Measurements from ENCODE around the gene DMRT1. TPM values are rescaled to one million over a fixed set of nuclear protein-coding genes. Genes with fewer than 3 reads are reported as not detected.
"Not testable (repeated sequence)": the region's sequence is repeated elsewhere in the genome, so short reads cannot be mapped to it uniquely, and the experiment has no call there.

DMRT1 gene
- total RNA-seq, 1 experiment from 2014 or later: not detected

GRCh38 chr9:995781-996180, 154.3 kb downstream of the DMRT1 start:
- Histone ChIP-seq H3K36me3 (ENCODE audit: control insufficient read depth, insufficient read depth, low read length) (no peaks in the 10 kb centered on the region), H3K27me3 (ENCODE audit: control insufficient read depth, insufficient read depth, low read length) (no peaks in the 10 kb centered on the region), H3K27ac (ENCODE audit: low read length) (no peak overlapping the region), H3K4me3 (ENCODE audit: low read depth in 2 of 2, low read length in 2 of 2) (no peak overlapping the region), H3K9me3 (ENCODE audit: control insufficient read depth, insufficient read depth, low read depth, low read length) (no peaks in the 10 kb centered on the region), H3K4me1 (ENCODE audit: control insufficient read depth, insufficient read depth, low read length) (no peaks in the 10 kb centered on the region)
- TF ChIP-seq TCF7L2 (IDR thresholded peaks at IDR 0.05; ENCODE audit: low read depth, low read length): no peak
- TF ChIP-seq SIN3A (IDR thresholded peaks at IDR 0.05; ENCODE audit: borderline replicate concordance, insufficient read depth, low read depth, low read length): no peak
- TF ChIP-seq CTCF (IDR thresholded peaks at IDR 0.05): no peak
- no peak for TF ChIP-seq POLR2AphosphoS5 (IDR thresholded peaks at IDR 0.05; ENCODE audit: low read depth, low read length)
- TF ChIP-seq REST (IDR thresholded peaks at IDR 0.05; ENCODE audit: insufficient read depth in 1 of 2, low read depth in 2 of 2, low read length in 1 of 2): no peak
- POLR2A ChIA-PET: no interaction called here
- CTCF ChIA-PET: no interaction called here
- intact Hi-C loops (cut with micrococcal nuclease; ENCODE audit: unreplicated experiment): no loop called here
- in situ Hi-C loops (cut with HindIII; ENCODE audit: low pct_unique_long_range_greater_than_20kb, low sequenced_read_pairs): no loop called here
- DNase-seq (ENCODE audit: low read depth, low spot score) (no peak), ATAC-seq (no peak)
- no TSS peak for BruUV-seq (replicated peaks)

GRCh38 chr9:998299-999110, 157.0 kb downstream of the DMRT1 start:
- H3K9me3 ChIP-seq (ENCODE audit: control insufficient read depth, insufficient read depth, low read depth, low read length); intact Hi-C loops (cut with micrococcal nuclease; ENCODE audit: unreplicated experiment); DNase-seq (ENCODE audit: low read depth, low spot score); H3K4me1 ChIP-seq (ENCODE audit: control insufficient read depth, insufficient read depth, low read length); H3K27ac ChIP-seq (ENCODE audit: low read length); CTCF ChIA-PET; POLR2A ChIA-PET; H3K4me3 ChIP-seq (ENCODE audit: low read depth in 2 of 2, low read length in 2 of 2); H3K36me3 ChIP-seq (ENCODE audit: control insufficient read depth, insufficient read depth, low read length); ATAC-seq; H3K27me3 ChIP-seq (ENCODE audit: control insufficient read depth, insufficient read depth, low read length); in situ Hi-C loops (cut with HindIII; ENCODE audit: low pct_unique_long_range_greater_than_20kb, low sequenced_read_pairs); BruUV-seq (replicated peaks): not testable (repeated sequence)

DNA sequence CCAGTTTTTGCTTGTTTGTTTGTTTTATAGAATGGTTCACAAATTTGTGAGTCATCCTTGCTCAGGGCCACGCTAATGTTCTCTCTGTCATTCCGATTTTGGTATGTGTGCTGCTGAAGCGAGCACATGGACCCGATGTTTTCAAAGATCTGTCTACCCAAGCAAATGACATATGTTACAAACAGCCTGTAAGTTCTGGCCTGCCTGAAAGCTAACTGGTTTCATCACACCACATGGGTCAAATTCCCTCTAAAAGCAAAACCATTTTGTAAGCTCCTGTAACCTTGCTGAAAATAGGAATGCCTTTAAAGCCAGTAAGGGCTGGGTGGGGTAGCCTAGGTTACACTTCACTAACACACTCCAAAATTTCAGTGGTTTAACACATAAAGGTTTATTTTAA, 160.3 kb downstream of the DMRT1 start:
- Histone ChIP-seq H3K4me1 (ENCODE audit: control insufficient read depth, insufficient read depth, low read length) (no peaks in the 10 kb centered on the region), H3K36me3 (ENCODE audit: control insufficient read depth, insufficient read depth, low read length) (no peaks in the 10 kb centered on the region), H3K9me3 (ENCODE audit: control insufficient read depth, insufficient read depth, low read depth, low read length) (no peaks in the 10 kb centered on the region), H3K27me3 (ENCODE audit: control insufficient read depth, insufficient read depth, low read length) (no peaks in the 10 kb centered on the region), H3K4me3 (ENCODE audit: low read depth in 2 of 2, low read length in 2 of 2) (no peak overlapping the region), H3K27ac (ENCODE audit: low read length) (no peak overlapping the region)
- POLR2A ChIA-PET: no interaction called here
- intact Hi-C loops (cut with micrococcal nuclease; ENCODE audit: unreplicated experiment): no loop called here
- in situ Hi-C loops (cut with HindIII; ENCODE audit: low pct_unique_long_range_greater_than_20kb, low sequenced_read_pairs): no loop called here
- CTCF ChIA-PET: no interaction called here
- no peak for TF ChIP-seq TCF7L2 (IDR thresholded peaks at IDR 0.05; ENCODE audit: low read depth, low read length)
- TF ChIP-seq SIN3A (IDR thresholded peaks at IDR 0.05; ENCODE audit: borderline replicate concordance, insufficient read depth, low read depth, low read length): no peak
- no peak for TF ChIP-seq REST (IDR thresholded peaks at IDR 0.05; ENCODE audit: insufficient read depth in 1 of 2, low read depth in 2 of 2, low read length in 1 of 2)
- TF ChIP-seq CTCF (IDR thresholded peaks at IDR 0.05): no peak
- TF ChIP-seq POLR2AphosphoS5 (IDR thresholded peaks at IDR 0.05; ENCODE audit: low read depth, low read length): no peak
- ATAC-seq: no peak
- no TSS peak for BruUV-seq (replicated peaks)
- no peak for DNase-seq (ENCODE audit: low read depth, low spot score)

All from Panc1 (cell line).